Measurements from ENCODE around the gene SLC15A4.
"Not testable (repeated sequence)": the region's sequence is repeated elsewhere in the genome, so short reads cannot be mapped to it uniquely, and the experiment has no call there.

SLC15A4 gene

DNA sequence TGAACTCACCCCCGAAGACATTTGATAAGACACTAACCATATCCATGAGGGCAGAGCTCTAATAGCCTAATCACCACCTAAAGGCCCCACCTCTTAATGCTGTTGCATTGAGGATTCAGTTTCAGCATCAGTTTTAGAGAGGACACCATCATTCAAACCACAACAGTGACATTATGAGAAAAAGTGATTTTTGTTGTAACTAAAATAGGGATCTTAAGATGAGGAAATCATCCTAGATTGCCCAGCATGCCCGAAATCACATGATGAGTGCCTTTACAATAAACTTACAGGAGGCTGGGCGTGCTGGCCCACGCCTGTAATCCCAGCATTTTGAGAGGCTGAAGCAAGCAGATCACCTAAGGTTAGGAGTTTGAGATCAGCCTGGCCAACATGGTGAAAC, 19.8 kb upstream of the SLC15A4 start:
- H3K14ac ChIP-seq (ENCODE audit: low read length in 2 of 2): no peak overlapping the region
- peaks cover 2% of the 10 kb centered on the region for H3K4me1 ChIP-seq (ENCODE audit: control insufficient read depth, insufficient read depth, low read depth, low read length)
- H2BK120ac ChIP-seq (ENCODE audit: low read depth, low read length): no peak overlapping the region
- H3K4ac ChIP-seq (ENCODE audit: low read depth in 1 of 2, low read length in 2 of 2): no peak overlapping the region
- no peak overlapping the region for H3K4me3 ChIP-seq (ENCODE audit: insufficient read depth in 1 of 2, low read depth in 1 of 2, low read length in 2 of 2)
- H4K8ac ChIP-seq (ENCODE audit: low read length): no peak overlapping the region
- no peak overlapping the region for H2BK12ac ChIP-seq (ENCODE audit: low read length in 2 of 2)
- peaks cover 4% of the 10 kb centered on the region for H3K9me3 ChIP-seq (ENCODE audit: control insufficient read depth, low read length)
- no peak overlapping the region for H4K91ac ChIP-seq (ENCODE audit: low read length)
- H2BK15ac ChIP-seq (ENCODE audit: low read depth, poor library complexity, severe bottlenecking): no peak overlapping the region
- H2AFZ ChIP-seq (ENCODE audit: low read depth, low read length): no peak overlapping the region
- no peak overlapping the region for H3K4me2 ChIP-seq (ENCODE audit: low read length, poor library complexity, severe bottlenecking)
- no peak overlapping the region for H2BK5ac ChIP-seq (ENCODE audit: low read depth, low read length, poor library complexity, severe bottlenecking)
- no peak overlapping the region for H3K9ac ChIP-seq (ENCODE audit: low read length)
- no peaks in the 10 kb centered on the region for H3K79me1 ChIP-seq (replicated peaks; ENCODE audit: low read length, poor library complexity, severe bottlenecking)
- no peak overlapping the region for H3K18ac ChIP-seq (ENCODE audit: low read depth in 1 of 2, low read length in 2 of 2)
- no peak for DNase-seq
- no peak overlapping the region for H2AK5ac ChIP-seq (ENCODE audit: low read length, severe bottlenecking)
- H3K36me3 ChIP-seq (ENCODE audit: control insufficient read depth in 1 of 2, insufficient read depth in 2 of 2, low read depth in 1 of 2, low read length in 2 of 2): no peaks in the 10 kb centered on the region
- H3K23ac ChIP-seq (ENCODE audit: low read length in 2 of 2): no peak overlapping the region
- WGBS: 63% methylated on average over 3 of the region's 4 CpGs
- H3K27me3 ChIP-seq (ENCODE audit: control insufficient read depth in 1 of 2, insufficient read depth in 1 of 2, low read length in 2 of 2): no peaks in the 10 kb centered on the region
- no peak overlapping the region for H3K27ac ChIP-seq (ENCODE audit: low read length, poor library complexity, severe bottlenecking)

- H4K91ac ChIP-seq (ENCODE audit: low read length): no peak overlapping the region
- H2AFZ ChIP-seq (ENCODE audit: low read depth, low read length): no peak overlapping the region
- H3K4me1 ChIP-seq (ENCODE audit: control insufficient read depth, insufficient read depth, low read depth, low read length): peaks cover 2% of the 10 kb centered on the region
- H3K79me1 ChIP-seq (replicated peaks; ENCODE audit: low read length, poor library complexity, severe bottlenecking): no peaks in the 10 kb centered on the region
- no peaks in the 10 kb centered on the region for H3K36me3 ChIP-seq (ENCODE audit: control insufficient read depth in 1 of 2, insufficient read depth in 2 of 2, low read depth in 1 of 2, low read length in 2 of 2)
- H3K27me3 ChIP-seq (ENCODE audit: control insufficient read depth in 1 of 2, insufficient read depth in 1 of 2, low read length in 2 of 2): no peaks in the 10 kb centered on the region
- H3K23ac ChIP-seq (ENCODE audit: low read length in 2 of 2): no peak overlapping the region
- WGBS: 71% methylated on average over 11 of the region's 11 CpGs
- peaks cover 4% of the 10 kb centered on the region for H3K9me3 ChIP-seq (ENCODE audit: control insufficient read depth, low read length)
- no peak overlapping the region for H3K4me3 ChIP-seq (ENCODE audit: insufficient read depth in 1 of 2, low read depth in 1 of 2, low read length in 2 of 2)
- DNase-seq: no peak
- H3K18ac ChIP-seq (ENCODE audit: low read depth in 1 of 2, low read length in 2 of 2): no peak overlapping the region
- no peak overlapping the region for H4K8ac ChIP-seq (ENCODE audit: low read length)
- H2BK120ac ChIP-seq (ENCODE audit: low read depth, low read length): no peak overlapping the region
- H3K14ac ChIP-seq (ENCODE audit: low read length in 2 of 2): no peak overlapping the region
- no peak overlapping the region for H3K4ac ChIP-seq (ENCODE audit: low read depth in 1 of 2, low read length in 2 of 2)
- no peak overlapping the region for H3K9ac ChIP-seq (ENCODE audit: low read length)
- no peak overlapping the region for H2BK5ac ChIP-seq (ENCODE audit: low read depth, low read length, poor library complexity, severe bottlenecking)
- H2BK12ac ChIP-seq (ENCODE audit: low read length in 2 of 2): no peak overlapping the region
- no peak overlapping the region for H3K4me2 ChIP-seq (ENCODE audit: low read length, poor library complexity, severe bottlenecking)
- H2BK15ac ChIP-seq (ENCODE audit: low read depth, poor library complexity, severe bottlenecking): no peak overlapping the region
- no peak overlapping the region for H2AK5ac ChIP-seq (ENCODE audit: low read length, severe bottlenecking)
- no peak overlapping the region for H3K27ac ChIP-seq (ENCODE audit: low read length, poor library complexity, severe bottlenecking)
Observed at GRCh38 chr12:128842579-128842978, 18.8 kb upstream of the SLC15A4 start.

GRCh38 chr12:128840862-128841468, 17.2 kb upstream of the SLC15A4 start:
- WGBS: 56% methylated on average over 6 of the region's 8 CpGs
- Histone ChIP-seq H3K14ac (ENCODE audit: low read length in 2 of 2) (no peak overlapping the region), H4K8ac (ENCODE audit: low read length) (no peak overlapping the region), H3K9ac (ENCODE audit: low read length) (no peak overlapping the region), H3K23ac (ENCODE audit: low read length in 2 of 2) (no peak overlapping the region), H2AK5ac (ENCODE audit: low read length, severe bottlenecking) (no peak overlapping the region), H2BK120ac (ENCODE audit: low read depth, low read length) (no peak overlapping the region), H2BK12ac (ENCODE audit: low read length in 2 of 2) (no peak overlapping the region), H3K79me1 (replicated peaks; ENCODE audit: low read length, poor library complexity, severe bottlenecking) (no peaks in the 10 kb centered on the region), H4K91ac (ENCODE audit: low read length) (no peak overlapping the region), H3K27me3 (ENCODE audit: control insufficient read depth in 1 of 2, insufficient read depth in 1 of 2, low read length in 2 of 2) (no peaks in the 10 kb centered on the region), H3K9me3 (ENCODE audit: control insufficient read depth, low read length) (peaks cover 4% of the 10 kb centered on the region), H3K4me3 (ENCODE audit: insufficient read depth in 1 of 2, low read depth in 1 of 2, low read length in 2 of 2) (no peak overlapping the region), H3K4me2 (ENCODE audit: low read length, poor library complexity, severe bottlenecking) (no peak overlapping the region), H3K4ac (ENCODE audit: low read depth in 1 of 2, low read length in 2 of 2) (no peak overlapping the region), H3K18ac (ENCODE audit: low read depth in 1 of 2, low read length in 2 of 2) (no peak overlapping the region), H2AFZ (ENCODE audit: low read depth, low read length) (no peak overlapping the region), H2BK15ac (ENCODE audit: low read depth, poor library complexity, severe bottlenecking) (no peak overlapping the region), H3K27ac (ENCODE audit: low read length, poor library complexity, severe bottlenecking) (no peak overlapping the region), H2BK5ac (ENCODE audit: low read depth, low read length, poor library complexity, severe bottlenecking) (no peak overlapping the region), H3K4me1 (ENCODE audit: control insufficient read depth, insufficient read depth, low read depth, low read length) (peaks cover 2% of the 10 kb centered on the region), H3K36me3 (ENCODE audit: control insufficient read depth in 1 of 2, insufficient read depth in 2 of 2, low read depth in 1 of 2, low read length in 2 of 2) (no peaks in the 10 kb centered on the region)
- no peak for DNase-seq

GRCh38 chr12:128839885-128840284, 16.1 kb upstream of the SLC15A4 start:
- not testable (repeated sequence) for H3K27ac ChIP-seq (ENCODE audit: low read length, poor library complexity, severe bottlenecking); H3K9me3 ChIP-seq (ENCODE audit: control insufficient read depth, low read length); H3K79me1 ChIP-seq (replicated peaks; ENCODE audit: low read length, poor library complexity, severe bottlenecking); H3K4me1 ChIP-seq (ENCODE audit: control insufficient read depth, insufficient read depth, low read depth, low read length); H3K36me3 ChIP-seq (ENCODE audit: control insufficient read depth in 1 of 2, insufficient read depth in 2 of 2, low read depth in 1 of 2, low read length in 2 of 2); H3K4ac ChIP-seq (ENCODE audit: low read depth in 1 of 2, low read length in 2 of 2); H2AFZ ChIP-seq (ENCODE audit: low read depth, low read length); H4K8ac ChIP-seq (ENCODE audit: low read length); H3K14ac ChIP-seq (ENCODE audit: low read length in 2 of 2); H3K9ac ChIP-seq (ENCODE audit: low read length); H3K23ac ChIP-seq (ENCODE audit: low read length in 2 of 2); H2BK12ac ChIP-seq (ENCODE audit: low read length in 2 of 2); H3K27me3 ChIP-seq (ENCODE audit: control insufficient read depth in 1 of 2, insufficient read depth in 1 of 2, low read length in 2 of 2); H2AK5ac ChIP-seq (ENCODE audit: low read length, severe bottlenecking); DNase-seq; H2BK120ac ChIP-seq (ENCODE audit: low read depth, low read length); H3K4me2 ChIP-seq (ENCODE audit: low read length, poor library complexity, severe bottlenecking); H2BK5ac ChIP-seq (ENCODE audit: low read depth, low read length, poor library complexity, severe bottlenecking); H4K91ac ChIP-seq (ENCODE audit: low read length); H3K4me3 ChIP-seq (ENCODE audit: insufficient read depth in 1 of 2, low read depth in 1 of 2, low read length in 2 of 2); H2BK15ac ChIP-seq (ENCODE audit: low read depth, poor library complexity, severe bottlenecking); H3K18ac ChIP-seq (ENCODE audit: low read depth in 1 of 2, low read length in 2 of 2)
- 75% methylated on average over 12 of the region's 12 CpGs for WGBS
